Kidney (tissue), 14 donors: ENCODE measurements around the gene TENM4. TPM values are rescaled to one million over a fixed set of nuclear protein-coding genes. Genes with fewer than 3 reads are reported as not detected.

Experiments used
- DNase-seq, 5 donors: peaks; one replicate each; pipeline ENCODE4 v3.0.0-alpha.2; 2013 to 2020
- FAIRE-seq: peaks from 2 replicates; lab custom pipeline; 2012; peaks lifted over from hg19 to GRCh38; lab: Jason Lieb, UNC
- H3K27ac ChIP-seq, 2 donors: one replicate each; pipeline ENCODE4 v1.7.0; 2013; ENCODE audit warnings: low read depth in 2 of 2, low read length in 2 of 2, inconsistent platforms in 1 of 2
- H3K27me3 ChIP-seq: one replicate; pipeline ENCODE4 v1.7.1; 2013; ENCODE audit warnings: low read length, inconsistent platforms; ENCODE audit not compliant: control insufficient read depth, insufficient read depth
- H3K36me3 ChIP-seq, 3 donors: one replicate each; pipeline versions ENCODE4 v1.7.0 to v1.7.1; 2013; ENCODE audit warnings: low read length in 3 of 3, control low read depth in 1 of 3, inconsistent platforms in 1 of 3; ENCODE audit not compliant: insufficient read depth in 3 of 3, control insufficient read depth in 2 of 3
- H3K4me1 ChIP-seq, 3 donors: one replicate each; pipeline versions ENCODE4 v1.7.0 to v1.7.1; 2013; ENCODE audit warnings: low read length in 3 of 3, inconsistent platforms in 1 of 3, low read depth in 1 of 3; ENCODE audit not compliant: control insufficient read depth in 2 of 3, insufficient read depth in 2 of 3
- H3K4me3 ChIP-seq, 3 donors: one replicate each; pipeline versions ENCODE4 v1.7.0 to v1.8.1; 2013; ENCODE audit warnings: low read length in 3 of 3, control low read depth in 1 of 3, inconsistent platforms in 1 of 3
- H3K9ac ChIP-seq, 3 donors: one replicate each; pipeline versions ENCODE4 v1.7.0 to v1.7.1; 2013; ENCODE audit warnings: low read length in 3 of 3, control low read depth in 1 of 3, inconsistent platforms in 1 of 3
- H3K9me3 ChIP-seq, 3 donors: one replicate each; pipeline versions ENCODE4 v1.7.0 to v1.7.1; 2013; ENCODE audit warnings: low read length in 3 of 3, control low read depth in 1 of 3, inconsistent platforms in 1 of 3; ENCODE audit not compliant: control insufficient read depth in 2 of 3, insufficient read depth in 1 of 3
- CTCF ChIP-seq: IDR thresholded peaks from 3 replicates; pipeline ENCODE4 v1.5.1; 2012; ENCODE audit warnings: mild to moderate bottlenecking, moderate library complexity, borderline replicate concordance; ENCODE audit not compliant: insufficient read depth; ENCODE audit errors: extremely low read depth
- intact Hi-C: fragments of 100-400 bp; cut with DNase I; formaldehyde crosslinking; loops from one replicate; pipeline ENCODE4 v1.11.1; 2022
- polyA plus RNA-seq: library from polyadenylated mRNA; stranded (reverse); fragments of 350-450 nt; fragmentation: Illumina TruSeq; extraction: RNeasy Lipid Tissue Mini Kit (QIAGEN cat#74804); gene quantifications from one replicate; pipeline ENCODE4 v1.2.3, GENCODE V29; 2014; ENCODE audit warnings: low read depth, low replicate concordance; ENCODE audit not compliant: insufficient read depth
- total RNA-seq: library from RNA; stranded (reverse); fragmentation: NEBNext Ultra II Directional; extraction: Animal tissue kit (Norgen Biotek cat#: 25700); gene quantifications from one replicate; pipeline ENCODE4 v1.2.1, GENCODE V29; 2021
- donor health status: control.
- donor health status: control.
- donor health status: control.
- donor health status: control.
- donor health status: control.
- donor health status: DM: yes; HTN: yes; CAD: no.
- donor health status: Normal renal cell carcinoma (clear cell type).

Gene TENM4
- total and polyA plus RNA-seq, 2 donors from 2014 or later, result 0.34 to 31.0 TPM

DNA sequence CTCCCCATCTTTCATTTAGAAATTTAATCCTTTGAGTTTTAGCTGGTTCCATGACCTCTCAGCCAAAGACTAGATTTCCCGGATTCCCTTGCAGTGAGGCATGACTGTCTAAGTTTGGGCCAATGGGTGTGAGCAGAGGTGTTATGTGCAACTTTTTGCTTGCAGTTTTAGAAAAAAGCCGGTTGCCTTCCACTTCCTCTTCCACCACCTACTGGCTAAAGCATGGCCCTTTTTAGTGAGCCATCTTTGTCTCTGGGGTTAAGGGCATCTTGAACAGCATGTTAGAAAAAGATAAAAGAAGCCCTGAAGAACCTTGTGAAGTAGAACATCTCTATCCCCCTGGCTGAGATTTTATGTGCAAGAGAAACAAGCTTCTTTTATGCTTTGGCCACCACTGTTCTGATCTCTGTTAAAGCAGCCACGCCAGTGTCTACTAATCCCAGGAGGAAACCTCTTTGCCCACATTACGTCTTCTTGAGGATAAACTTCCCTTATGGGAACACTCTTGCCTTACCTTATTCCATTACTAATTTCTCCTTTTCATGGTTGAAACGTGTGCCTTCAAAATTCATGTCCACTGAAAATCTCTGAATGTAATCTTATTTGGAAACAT is 279.9 kb downstream of the TENM4 start:
- Histone ChIP-seq H3K36me3 (no peaks in the 10 kb centered on the region), H3K9ac (no peak overlapping the region), H3K4me3 (no peak overlapping the region), H3K9me3 (no peaks in the 10 kb centered on the region), H3K27me3 (no peaks in the 10 kb centered on the region), H3K4me1 (no peaks in the 10 kb centered on the region), H3K27ac (no peak overlapping the region)
- no peak for TF ChIP-seq CTCF
- DNase-seq (no peak), FAIRE-seq (no peak)
- intact Hi-C loops, result no loop called here

DNA sequence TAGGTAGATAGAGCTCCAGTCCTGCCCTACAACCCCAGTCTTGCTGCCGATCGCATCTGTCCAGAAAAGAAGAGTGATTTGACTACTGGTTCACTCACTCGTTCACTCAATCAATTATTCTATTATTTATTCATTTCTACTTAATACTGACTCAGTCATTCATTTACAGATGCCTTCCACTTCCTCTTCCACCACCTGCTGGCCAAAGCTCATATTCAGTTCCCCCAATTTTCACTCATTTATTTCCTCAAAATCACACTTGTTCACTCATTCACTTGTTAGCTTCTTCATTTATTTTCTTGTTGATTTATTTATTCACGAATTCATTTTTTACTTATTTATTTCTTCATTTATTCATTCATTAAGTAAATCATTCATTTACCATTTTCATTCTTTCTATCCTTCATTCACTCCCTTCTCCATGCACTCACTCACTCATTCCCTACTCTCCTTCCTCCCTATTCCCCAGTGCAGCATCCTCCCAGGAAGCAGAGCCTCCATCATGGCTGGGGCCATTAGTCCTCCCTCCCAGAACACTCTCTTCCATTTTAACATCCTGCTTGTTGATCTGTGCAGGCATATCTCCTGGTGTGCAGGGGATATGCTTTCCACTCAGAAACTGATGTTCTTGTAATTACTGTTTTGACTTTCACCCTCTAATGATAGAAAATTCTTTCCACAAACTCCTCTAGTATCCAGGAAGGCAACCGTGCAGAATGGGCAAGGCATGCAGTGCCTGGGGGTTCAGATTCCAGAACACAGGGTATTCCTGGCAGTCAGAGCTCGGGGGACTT is 281.0 kb downstream of the TENM4 start:
- no peak overlapping the region for H3K9ac ChIP-seq
- DNase-seq (no peak), FAIRE-seq (no peak)
- no peaks in the 10 kb centered on the region for H3K36me3 ChIP-seq
- no peak overlapping the region for H3K27ac ChIP-seq
- no peaks in the 10 kb centered on the region for H3K9me3 ChIP-seq
- H3K4me1 ChIP-seq, result no peaks in the 10 kb centered on the region
- no peak overlapping the region for H3K4me3 ChIP-seq
- no peaks in the 10 kb centered on the region for H3K27me3 ChIP-seq
- no peak for TF ChIP-seq CTCF
- intact Hi-C loops, result no loop called here

DNA sequence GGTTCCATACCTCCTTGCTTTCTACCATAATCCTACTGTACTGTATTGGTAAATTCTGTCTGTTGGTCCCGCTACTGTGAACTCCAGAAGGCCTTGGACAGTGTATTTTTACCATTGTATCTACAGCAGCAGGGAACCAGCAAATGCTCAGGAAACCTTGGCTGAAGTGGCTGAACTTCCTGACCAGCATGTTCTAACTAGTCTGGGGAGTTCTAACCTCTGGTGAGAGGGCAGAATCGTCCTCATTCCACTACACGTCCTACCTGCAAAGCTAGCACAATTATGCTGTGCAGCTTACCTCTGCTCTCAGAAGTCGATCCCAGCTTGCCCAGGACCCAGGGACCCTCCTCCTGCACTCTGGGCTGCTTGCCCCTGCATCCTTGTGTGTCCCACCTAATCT is 283.1 kb downstream of the TENM4 start:
- Histone ChIP-seq H3K4me3 (no peak overlapping the region), H3K4me1 (peaks cover 0 to 2% (median 0%) of the 10 kb centered on the region in 3 donors), H3K9ac (no peak overlapping the region), H3K36me3 (no peaks in the 10 kb centered on the region), H3K27me3 (no peaks in the 10 kb centered on the region), H3K27ac (no peak overlapping the region), H3K9me3 (no peaks in the 10 kb centered on the region)
- no peak for FAIRE-seq
- intact Hi-C loops, result no loop called here
- TF ChIP-seq CTCF, result no peak
- no peak for DNase-seq
